HepG2 (cell line): Measurements from ENCODE around the gene AGAP3. TPM values are rescaled to one million over a fixed set of nuclear protein-coding genes. Genes with fewer than 3 reads are reported as not detected.

Source experiments
- ATAC-seq: fragments of 200-7000 bp; cut with Tn5 transposase; 3 replicates; pipeline ENCODE4 v1.9.1; 2020; ENCODE audit warnings: mild to moderate bottlenecking, moderate library complexity
- BruUV-seq: library from RNA; stranded (reverse); fragments of 400-500 nt; replicated peaks from 2 replicates; lab custom pipeline; 2021; lab: Mats Ljungman, UMichigan
- CTCF ChIA-PET: fragments of 300-600 bp; formaldehyde crosslinking; extraction: SDS; loops from one replicate; lab custom pipeline; 2021; ENCODE audit warnings: low total read pairs, inconsistent platforms, low intra/inter-chr PET ratio; lab: Yijun Ruan, JAX
- POLR2A ChIA-PET: fragments of 350-600 bp; sonication (Branson Sonifier 250); formaldehyde crosslinking; loops from one replicate; lab custom pipeline; 2020; ENCODE audit warnings: antibody characterized with exemption, inconsistent platforms; lab: Yijun Ruan, JAX
- DNase-seq: peaks from one replicate; pipeline ENCODE4 v3.0.0-alpha.2; 2015; ENCODE audit warnings: low spot score
- FAIRE-seq: peaks from 3 replicates; lab custom pipeline; 2011; peaks lifted over from hg19 to GRCh38; lab: Jason Lieb, UNC
- H2AFZ ChIP-seq: one replicate; pipeline ENCODE4 v1.6.1; 2011; ENCODE audit warnings: low read length, inconsistent platforms
- H3K27ac ChIP-seq: fragments of 300-600 bp; 3 replicates; pipeline ENCODE4 v1.8.0; 2011; ENCODE audit warnings: mixed run types, mild to moderate bottlenecking, mixed read lengths, low read length, inconsistent platforms; ENCODE audit not compliant: insufficient read depth; ENCODE audit errors: extremely low read length
- H3K27me3 ChIP-seq, 2 experiments: fragments of 200-600 bp in 1 of 2; 2 replicates in 1 of 2; 3 replicates in 1 of 2; pipeline versions ENCODE4 v1.6.0 to v1.8.0; 2011; ENCODE audit warnings: low read length in 2 of 2, mild to moderate bottlenecking in 2 of 2, moderate library complexity in 2 of 2, inconsistent platforms in 1 of 2; ENCODE audit not compliant: insufficient read depth in 2 of 2, control insufficient read depth in 1 of 2
- H3K36me3 ChIP-seq, 2 experiments: fragments of 200-600 bp in 1 of 2; replicated peaks in 1 of 2; 2 replicates in 1 of 2; 3 replicates in 1 of 2; pipeline versions ENCODE4 v1.5.1 to v1.8.0; 2011; ENCODE audit warnings: low read length in 2 of 2, inconsistent platforms in 1 of 2; ENCODE audit not compliant: insufficient read depth in 2 of 2, control insufficient read depth in 1 of 2
- H3K4me1 ChIP-seq: 2 replicates; pipeline ENCODE4 v1.5.1; 2012; ENCODE audit warnings: low read length, inconsistent platforms; ENCODE audit not compliant: insufficient read depth
- H3K4me2 ChIP-seq: 2 replicates; pipeline ENCODE4 v1.6.0; 2011; ENCODE audit warnings: low read depth, low read length, inconsistent platforms
- H3K4me3 ChIP-seq, 3 experiments: fragments of 200-600 bp in 1 of 3; sonication (generic), shearing (Covaris generic) in 1 of 3; replicated peaks in 1 of 3; 2 replicates each; pipeline ENCODE4 v1.5.1; 2011 to 2016; ENCODE audit warnings: low read length in 3 of 3, inconsistent platforms in 2 of 3, low read depth in 2 of 3, mild to moderate bottlenecking in 2 of 3, control low read depth in 1 of 3, mixed read lengths in 1 of 3; ENCODE audit not compliant: insufficient read depth in 1 of 3
- H3K79me2 ChIP-seq: one replicate; pipeline ENCODE4 v1.6.1; 2011; ENCODE audit warnings: low read length, inconsistent platforms; ENCODE audit not compliant: insufficient read depth
- H3K9ac ChIP-seq: 2 replicates; pipeline ENCODE4 v1.6.0; 2011; ENCODE audit warnings: mild to moderate bottlenecking, low read depth, low read length, inconsistent platforms; ENCODE audit not compliant: insufficient read depth
- H3K9me3 ChIP-seq: 2 replicates; pipeline ENCODE4 v1.5.1; 2012; ENCODE audit warnings: mild to moderate bottlenecking, low read length
- H4K20me1 ChIP-seq: 2 replicates; pipeline ENCODE4 v1.6.0; 2011; ENCODE audit warnings: inconsistent platforms, mild to moderate bottlenecking, low read length, moderate library complexity; ENCODE audit not compliant: insufficient read depth
- ISX ChIP-seq: sonication (generic); formaldehyde crosslinking; conservative IDR thresholded peaks from 2 replicates; pipeline ENCODE4 v1.5.0; 2020; ENCODE audit warnings: missing genetic modification reagents
- JDP2 ChIP-seq: sonication (generic); formaldehyde crosslinking; IDR thresholded peaks from 2 replicates; pipeline ENCODE4 v1.8.1; 2022; ENCODE audit warnings: missing genetic modification reagents, borderline replicate concordance
- MAFF ChIP-seq: IDR thresholded peaks from 2 replicates; pipeline ENCODE4 v1.6.1; 2011; ENCODE audit warnings: low read depth, low read length, improper control_type of control experiment
- MIER3 ChIP-seq: IDR thresholded peaks from 2 replicates; pipeline ENCODE4 v1.6.1; 2016; ENCODE audit warnings: missing compliant biosample characterization, borderline replicate concordance
- PITX1 ChIP-seq: sonication (generic); formaldehyde crosslinking; IDR thresholded peaks from 2 replicates; pipeline ENCODE4 v1.5.1; 2020; ENCODE audit warnings: mild to moderate bottlenecking, missing genetic modification reagents
- SNAPC2 ChIP-seq: sonication (generic); formaldehyde crosslinking; IDR thresholded peaks from 2 replicates; pipeline ENCODE4 v1.8.1; 2022; ENCODE audit warnings: mild to moderate bottlenecking, missing genetic modification reagents
- ZFP1 ChIP-seq: IDR thresholded peaks from 2 replicates; pipeline ENCODE4 v1.6.1; 2016
- ZNF562 ChIP-seq: sonication (generic); formaldehyde crosslinking; IDR thresholded peaks from 2 replicates; pipeline ENCODE4 v1.8.0; 2022; ENCODE audit warnings: missing genetic modification reagents, borderline replicate concordance
- ZNF564 ChIP-seq: sonication (generic); formaldehyde crosslinking; IDR thresholded peaks from 2 replicates; pipeline ENCODE4 v1.8.1; 2023; ENCODE audit warnings: mild to moderate bottlenecking, missing genetic modification reagents
- ZNF850 ChIP-seq: sonication (generic); formaldehyde crosslinking; conservative IDR thresholded peaks from 2 replicates; pipeline ENCODE4 v1.9.0; 2021; ENCODE audit warnings: mild to moderate bottlenecking, missing genetic modification reagents
- WGBS: methylation state at CpG from one replicate; pipeline ENCODE4 v1.1.6; 2017; ENCODE audit warnings: low lambda C conversion rate; 5-methylcytosine and 5-hydroxymethylcytosine counted together
- in situ Hi-C: cut with HindIII; loops from 2 replicates; pipeline ENCODE4 v1.10.0; 2017; ENCODE audit warnings: low pct_unique_long_range_greater_than_20kb; ENCODE audit not compliant: extremely low pct_ligation_motif_present
- intact Hi-C: fragments of 100-400 bp; cut with micrococcal nuclease; formaldehyde crosslinking; loops from one replicate; pipeline ENCODE4 v1.10.0; 2022; ENCODE audit not compliant: unreplicated experiment
- polyA plus RNA-seq, 8 experiments: library from polyadenylated mRNA; depleted of rRNA in 3 of 8; stranded (reverse) in 7 of 8; unstranded in 1 of 8; fragments of >200 nt; fragmentation: Illumina TruSeq in 4 of 8; extraction: Trizol in 4 of 8; gene quantifications; 2 replicates each; pipeline versions ENCODE4 v1.2.1 to v1.2.3, GENCODE V29; 2011 to 2016; ENCODE audit warnings: low read depth in 4 of 8, missing spikeins in 1 of 8, mixed read lengths in 1 of 8; ENCODE audit not compliant: insufficient read depth in 1 of 8
- total RNA-seq, 5 experiments: library from RNA; depleted of rRNA; stranded (reverse); fragments of >200 nt; fragmentation: Illumina TruSeq; extraction: Trizol; gene quantifications; 2 replicates each; pipeline ENCODE4 v1.2.3, GENCODE V29; 2016; ENCODE audit warnings: low read depth in 1 of 5
- TF ChIP-seq, protein P1 (sequence below): sonication (generic); formaldehyde crosslinking; IDR thresholded peaks from 2 replicates; pipeline ENCODE4 v1.4.0; 2020; ENCODE audit warnings: missing genetic modification reagents
- TF ChIP-seq, protein P2 (sequence below): sonication (generic); formaldehyde crosslinking; IDR thresholded peaks from 2 replicates; pipeline ENCODE4 v1.9.0; 2021; ENCODE audit warnings: missing genetic modification reagents, mild to moderate bottlenecking, borderline replicate concordance

Gene AGAP3
- total and polyA plus RNA-seq, 2 of the 13 experiments (the other 11 are each of a cell fraction or from before 2014, with no cell fraction given), result 31.3 to 61.4 TPM

DNA sequence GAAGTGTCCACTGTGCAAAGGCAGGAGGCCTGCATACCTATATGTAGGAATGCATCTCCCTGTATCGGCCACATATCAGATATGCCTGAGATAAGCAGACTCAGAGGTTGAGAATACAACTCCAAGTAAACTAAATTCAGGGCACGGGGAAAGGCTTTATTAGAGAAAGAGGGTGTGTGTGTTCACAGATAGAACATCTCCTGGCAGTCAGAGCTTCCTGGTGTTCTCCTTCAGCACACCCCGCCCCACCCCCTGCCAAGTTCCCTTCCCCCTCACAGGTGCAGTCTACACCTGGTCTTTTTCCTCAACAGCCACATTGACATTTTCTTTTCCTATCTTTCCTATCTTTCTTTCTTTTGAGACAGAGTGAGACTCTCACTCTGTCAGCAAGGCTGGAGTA is 64.1 kb downstream of the AGAP3 start:
- TF ChIP-seq JDP2 (CRISPR knock-in tag) (no peak), MAFF (no peak), MIER3 (no peak), ZFP1 (CRISPR knock-in tag) (no peak), ISX (CRISPR knock-in tag) (no peak), PITX1 (no peak), ZNF562 (CRISPR knock-in tag) (no peak), ZNF850 (CRISPR knock-in tag) (no peak), SNAPC2 (CRISPR knock-in tag) (no peak), ZNF564 (CRISPR knock-in tag) (no peak)
- TF ChIP-seq, protein P1, sequence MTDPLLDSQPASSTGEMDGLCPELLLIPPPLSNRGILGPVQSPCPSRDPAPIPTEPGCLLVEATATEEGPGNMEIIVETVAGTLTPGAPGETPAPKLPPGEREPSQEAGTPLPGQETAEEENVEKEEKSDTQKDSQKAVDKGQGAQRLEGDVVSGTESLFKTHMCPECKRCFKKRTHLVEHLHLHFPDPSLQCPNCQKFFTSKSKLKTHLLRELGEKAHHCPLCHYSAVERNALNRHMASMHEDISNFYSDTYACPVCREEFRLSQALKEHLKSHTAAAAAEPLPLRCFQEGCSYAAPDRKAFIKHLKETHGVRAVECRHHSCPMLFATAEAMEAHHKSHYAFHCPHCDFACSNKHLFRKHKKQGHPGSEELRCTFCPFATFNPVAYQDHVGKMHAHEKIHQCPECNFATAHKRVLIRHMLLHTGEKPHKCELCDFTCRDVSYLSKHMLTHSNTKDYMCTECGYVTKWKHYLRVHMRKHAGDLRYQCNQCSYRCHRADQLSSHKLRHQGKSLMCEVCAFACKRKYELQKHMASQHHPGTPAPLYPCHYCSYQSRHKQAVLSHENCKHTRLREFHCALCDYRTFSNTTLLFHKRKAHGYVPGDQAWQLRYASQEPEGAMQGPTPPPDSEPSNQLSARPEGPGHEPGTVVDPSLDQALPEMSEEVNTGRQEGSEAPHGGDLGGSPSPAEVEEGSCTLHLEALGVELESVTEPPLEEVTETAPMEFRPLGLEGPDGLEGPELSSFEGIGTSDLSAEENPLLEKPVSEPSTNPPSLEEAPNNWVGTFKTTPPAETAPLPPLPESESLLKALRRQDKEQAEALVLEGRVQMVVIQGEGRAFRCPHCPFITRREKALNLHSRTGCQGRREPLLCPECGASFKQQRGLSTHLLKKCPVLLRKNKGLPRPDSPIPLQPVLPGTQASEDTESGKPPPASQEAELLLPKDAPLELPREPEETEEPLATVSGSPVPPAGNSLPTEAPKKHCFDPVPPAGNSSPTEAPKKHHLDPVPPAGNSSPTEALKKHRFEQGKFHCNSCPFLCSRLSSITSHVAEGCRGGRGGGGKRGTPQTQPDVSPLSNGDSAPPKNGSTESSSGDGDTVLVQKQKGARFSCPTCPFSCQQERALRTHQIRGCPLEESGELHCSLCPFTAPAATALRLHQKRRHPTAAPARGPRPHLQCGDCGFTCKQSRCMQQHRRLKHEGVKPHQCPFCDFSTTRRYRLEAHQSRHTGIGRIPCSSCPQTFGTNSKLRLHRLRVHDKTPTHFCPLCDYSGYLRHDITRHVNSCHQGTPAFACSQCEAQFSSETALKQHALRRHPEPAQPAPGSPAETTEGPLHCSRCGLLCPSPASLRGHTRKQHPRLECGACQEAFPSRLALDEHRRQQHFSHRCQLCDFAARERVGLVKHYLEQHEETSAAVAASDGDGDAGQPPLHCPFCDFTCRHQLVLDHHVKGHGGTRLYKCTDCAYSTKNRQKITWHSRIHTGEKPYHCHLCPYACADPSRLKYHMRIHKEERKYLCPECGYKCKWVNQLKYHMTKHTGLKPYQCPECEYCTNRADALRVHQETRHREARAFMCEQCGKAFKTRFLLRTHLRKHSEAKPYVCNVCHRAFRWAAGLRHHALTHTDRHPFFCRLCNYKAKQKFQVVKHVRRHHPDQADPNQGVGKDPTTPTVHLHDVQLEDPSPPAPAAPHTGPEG (CRISPR knock-in tag), result no peak
- TF ChIP-seq, protein P2, sequence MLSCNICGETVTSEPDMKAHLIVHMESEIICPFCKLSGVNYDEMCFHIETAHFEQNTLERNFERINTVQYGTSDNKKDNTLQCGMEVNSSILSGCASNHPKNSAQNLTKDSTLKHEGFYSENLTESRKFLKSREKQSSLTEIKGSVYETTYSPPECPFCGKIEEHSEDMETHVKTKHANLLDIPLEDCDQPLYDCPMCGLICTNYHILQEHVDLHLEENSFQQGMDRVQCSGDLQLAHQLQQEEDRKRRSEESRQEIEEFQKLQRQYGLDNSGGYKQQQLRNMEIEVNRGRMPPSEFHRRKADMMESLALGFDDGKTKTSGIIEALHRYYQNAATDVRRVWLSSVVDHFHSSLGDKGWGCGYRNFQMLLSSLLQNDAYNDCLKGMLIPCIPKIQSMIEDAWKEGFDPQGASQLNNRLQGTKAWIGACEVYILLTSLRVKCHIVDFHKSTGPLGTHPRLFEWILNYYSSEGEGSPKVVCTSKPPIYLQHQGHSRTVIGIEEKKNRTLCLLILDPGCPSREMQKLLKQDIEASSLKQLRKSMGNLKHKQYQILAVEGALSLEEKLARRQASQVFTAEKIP (CRISPR knock-in tag), result no peak
- Histone ChIP-seq H3K4me3 (no peak overlapping the region), H3K9me3 (no peaks in the 10 kb centered on the region), H3K79me2 (no peaks in the 10 kb centered on the region), H3K27me3 (peaks cover 2 to 37% of the 10 kb centered on the region in 2 experiments; a peak in 3 of 5 replicates), H3K4me2 (no peak overlapping the region), H2AFZ (no peak overlapping the region), H4K20me1 (no peaks in the 10 kb centered on the region), H3K4me1 (no peaks in the 10 kb centered on the region), H3K27ac (no peak overlapping the region), H3K9ac (no peak overlapping the region), H3K36me3 (no peaks in the 10 kb centered on the region)
- POLR2A ChIA-PET, result no interaction called here
- DNase-seq (no peak), FAIRE-seq (no peak), ATAC-seq (no peak)
- intact Hi-C loops, result no loop called here
- whole genome bisulfite sequencing, result 23% methylated on average over 3 of the region's 3 CpGs
- BruUV-seq, result no TSS peak
- in situ Hi-C loops, result no loop called here
- CTCF ChIA-PET, result interaction anchor here (1.4 kb wide), 1 partner anchor 22 kb away, joined by 3 read pairs; no protein-coding TSS in a partner anchor
